GM11168 (cell line): ENCODE measurements around the gene ATP10B.

ENCODE experiments used
- in situ Hi-C: fragments of 300-500 bp; cut with MboI; formaldehyde crosslinking; loops from one replicate; pipeline ENCODE4 v1.12.0; 2022; ENCODE audit warnings: low sequenced_read_pairs; ENCODE audit not compliant: unreplicated experiment

The ATP10B gene

DNA sequence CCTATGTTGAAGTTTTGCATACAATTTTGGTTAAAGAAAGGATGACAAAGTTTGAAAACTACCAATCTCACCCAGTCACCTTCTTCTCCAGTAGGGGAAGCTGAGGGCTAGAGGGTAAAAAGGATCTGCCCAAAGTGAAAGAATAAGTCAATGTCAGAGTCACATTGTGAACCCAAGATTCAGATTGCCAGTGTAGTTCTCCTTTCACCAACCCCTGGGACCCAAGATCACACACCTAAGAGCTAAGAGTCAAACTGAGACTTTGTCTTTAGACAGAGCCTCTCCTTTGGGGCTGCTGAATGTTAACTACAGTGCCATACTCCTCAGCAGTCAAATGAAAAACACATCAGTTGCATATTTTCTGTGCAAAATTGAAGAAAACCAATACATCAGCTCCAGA is 210.6 kb downstream of the ATP10B start:
- in situ Hi-C loops = no loop called here

DNA sequence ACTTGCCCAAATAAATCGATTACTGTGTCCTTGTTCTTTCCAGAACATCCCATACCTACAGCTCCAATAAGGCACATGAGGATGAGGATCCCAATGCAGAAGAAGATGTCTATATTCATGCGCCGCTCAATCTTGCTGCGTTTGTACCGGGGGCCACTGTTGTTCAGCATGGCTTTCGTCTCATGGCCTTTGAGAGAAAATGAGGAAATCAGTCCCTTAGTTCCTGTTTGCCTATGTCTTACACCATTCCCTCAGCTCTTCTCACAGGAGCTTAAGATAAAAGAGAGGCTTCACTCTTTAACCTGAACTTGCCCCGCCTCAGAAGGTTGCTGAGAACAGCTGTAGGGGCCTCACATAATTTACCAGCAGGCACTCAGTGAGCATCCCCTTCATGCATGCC is 211.6 kb downstream of the ATP10B start:
- in situ Hi-C loops = no loop called here

DNA sequence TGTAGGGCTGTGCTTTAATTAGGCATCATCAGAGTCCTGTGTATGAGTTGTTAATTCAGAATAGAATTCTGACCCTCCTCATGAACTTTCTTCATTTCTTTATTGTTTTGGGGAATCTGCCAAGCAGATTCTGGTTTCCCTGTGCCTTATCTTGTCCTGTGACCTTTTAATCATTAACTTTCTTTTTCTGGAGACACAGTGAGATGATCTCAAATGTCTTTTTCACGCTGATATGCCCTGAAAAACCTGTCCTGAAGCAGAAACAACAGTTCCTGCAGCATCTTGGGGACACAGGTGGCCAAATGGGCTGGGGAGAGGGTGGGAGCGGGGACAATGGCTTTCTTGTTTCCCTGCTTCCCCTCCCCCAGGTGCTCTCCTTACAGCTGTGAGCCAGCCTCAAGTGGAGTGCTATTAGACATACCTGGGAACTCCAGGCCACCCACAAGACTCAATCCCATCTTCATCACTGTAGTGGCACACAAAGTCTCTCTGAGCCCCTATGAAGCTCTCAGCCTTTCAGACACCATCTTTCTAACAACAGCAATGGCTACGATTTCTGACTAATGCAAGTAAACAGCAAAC is 213.8 kb downstream of the ATP10B start:
- in situ Hi-C loops = no loop called here

DNA sequence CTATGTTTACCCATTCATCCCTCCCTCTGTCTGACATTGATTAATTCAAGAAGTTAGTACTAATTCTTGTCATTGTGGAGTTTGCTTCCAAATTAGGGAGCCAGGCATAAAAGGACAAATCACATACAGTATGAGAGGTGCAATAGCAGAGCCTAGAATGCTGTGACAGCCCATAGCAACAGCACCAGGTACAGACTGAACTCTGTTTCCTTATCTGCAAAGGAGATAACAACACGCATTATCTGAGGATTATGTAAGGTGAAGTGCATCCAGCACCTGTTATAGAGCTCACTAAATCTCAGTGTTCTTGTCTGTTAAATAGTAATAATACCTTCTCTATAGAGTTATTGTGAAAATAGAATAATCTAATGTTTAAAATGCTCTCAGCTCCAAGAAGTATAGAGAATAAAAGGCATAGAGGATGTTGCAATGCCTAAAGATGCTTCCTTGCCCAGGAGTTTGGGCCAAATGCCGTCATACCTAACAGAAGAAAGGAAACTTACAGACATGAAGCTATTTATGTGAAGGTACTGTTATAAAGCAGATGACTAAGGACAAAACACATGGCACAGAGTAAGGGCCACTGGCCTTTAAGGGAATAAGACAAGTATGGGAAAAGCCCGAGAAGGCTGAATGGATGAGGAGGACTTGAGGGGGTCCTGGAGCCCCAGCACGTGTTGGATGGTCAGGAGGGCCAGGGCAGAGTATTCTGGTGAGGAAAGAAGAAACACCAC is 214.5 kb downstream of the ATP10B start:
- in situ Hi-C loops = no loop called here

DNA sequence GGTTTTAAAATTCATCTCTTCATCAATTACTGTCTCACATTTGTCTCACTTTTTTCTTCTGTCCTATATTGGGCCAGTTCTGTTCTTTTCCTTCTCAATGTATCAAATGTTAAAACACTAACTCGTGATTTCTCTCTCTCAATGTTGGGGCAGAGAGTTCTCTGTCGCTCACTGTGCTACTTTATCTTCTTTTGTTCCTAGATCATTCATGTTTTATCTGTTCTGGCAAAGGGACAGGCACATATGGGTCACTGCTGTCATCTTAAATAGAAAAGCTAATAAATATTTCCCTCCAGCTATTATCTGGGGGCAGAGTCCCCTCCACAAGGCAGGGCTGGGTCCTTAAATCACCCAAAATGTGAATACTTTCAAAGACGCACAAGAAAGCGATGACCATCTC is 216.3 kb downstream of the ATP10B start:
- in situ Hi-C loops = no loop called here

DNA sequence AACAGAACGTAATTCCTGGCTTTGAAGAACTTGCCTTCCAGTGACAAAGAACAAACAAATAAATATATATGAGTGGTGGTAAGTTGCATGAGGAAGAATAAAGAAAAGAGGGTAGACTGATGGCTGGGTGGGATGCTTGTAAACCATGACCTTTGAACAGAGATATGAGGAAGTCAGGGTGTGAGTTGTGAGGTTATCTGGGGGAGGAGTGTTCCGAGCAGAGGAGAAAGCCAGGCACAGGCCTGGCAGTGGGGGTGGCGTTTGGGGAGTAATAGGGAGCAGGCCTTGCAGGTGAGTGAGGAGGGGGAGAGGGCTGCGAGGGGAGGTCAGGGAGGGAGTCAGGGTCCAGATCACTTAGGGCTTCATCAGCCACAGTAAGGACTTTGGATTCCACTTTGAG is 217.0 kb downstream of the ATP10B start:
- in situ Hi-C loops = no loop called here

DNA sequence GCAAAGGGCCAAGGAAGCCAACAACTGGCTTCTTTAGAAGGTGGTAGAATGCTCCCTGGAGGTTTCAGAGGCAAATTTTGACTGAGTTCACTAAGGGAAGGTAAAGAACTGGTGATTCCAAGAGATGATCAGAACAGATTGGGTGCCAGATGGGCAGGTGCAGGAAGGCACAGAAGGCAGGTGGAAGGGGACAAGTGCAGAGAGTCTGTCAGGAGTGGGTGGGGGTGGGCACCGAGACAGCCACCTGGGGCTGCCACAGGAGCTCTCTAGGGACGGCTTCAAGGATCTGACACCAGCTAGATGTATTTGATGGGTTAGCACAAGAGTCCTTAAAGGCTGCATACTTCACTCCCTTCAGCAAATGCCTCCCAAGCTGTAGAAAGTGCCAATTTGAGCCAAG is 223.0 kb downstream of the ATP10B start:
- in situ Hi-C loops = no loop called here

DNA sequence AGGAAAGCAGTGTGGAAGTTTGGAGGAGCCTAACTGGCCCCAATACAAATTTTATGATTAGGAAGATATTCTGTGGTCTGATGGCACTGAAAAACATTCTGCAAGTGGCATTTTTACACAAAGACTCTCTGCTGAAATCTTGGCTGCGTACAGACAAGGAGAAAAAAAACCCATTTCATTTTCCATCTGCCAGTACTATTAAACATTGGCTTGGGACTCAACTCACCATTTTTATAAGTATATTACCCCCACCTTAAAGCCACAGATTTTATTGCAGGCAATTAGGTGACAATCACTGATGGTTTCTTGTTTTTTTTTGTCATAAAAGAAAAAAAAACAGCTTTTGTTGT is 223.4 kb downstream of the ATP10B start:
- in situ Hi-C loops = no loop called here

DNA sequence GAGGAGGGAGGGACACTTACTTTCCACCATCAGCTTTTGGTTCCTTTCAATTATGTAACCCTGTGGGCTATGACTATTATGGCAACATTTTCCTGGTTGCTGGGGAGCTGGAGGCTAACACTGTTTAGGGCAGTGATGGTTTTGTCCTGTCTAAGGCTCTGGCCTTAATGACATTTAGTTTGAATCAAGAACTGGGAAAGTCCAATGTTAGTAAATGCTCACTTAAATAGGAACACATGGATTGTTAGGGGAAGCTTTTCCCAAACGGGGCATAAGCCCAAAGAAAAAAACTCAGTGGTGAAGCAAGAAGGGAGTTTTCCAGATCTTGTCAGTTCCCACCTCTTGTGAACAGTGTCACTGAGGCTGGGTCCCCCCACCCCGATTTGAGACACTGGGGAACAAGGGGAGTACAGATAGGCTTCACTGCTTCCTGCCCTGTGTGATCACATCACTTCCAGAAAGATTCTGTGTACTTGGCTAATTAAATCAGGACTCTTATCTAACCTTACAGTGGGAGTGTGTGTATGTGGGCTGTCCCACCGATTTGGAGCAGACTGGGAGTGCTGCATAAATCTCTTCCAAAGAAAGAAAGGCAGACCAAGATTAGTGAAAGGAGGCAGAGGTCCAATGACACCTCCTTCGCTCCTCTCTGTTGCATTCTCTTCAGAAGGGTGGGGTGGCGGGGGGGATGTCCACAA is 223.9 kb downstream of the ATP10B start:
- in situ Hi-C loops = no loop called here

DNA sequence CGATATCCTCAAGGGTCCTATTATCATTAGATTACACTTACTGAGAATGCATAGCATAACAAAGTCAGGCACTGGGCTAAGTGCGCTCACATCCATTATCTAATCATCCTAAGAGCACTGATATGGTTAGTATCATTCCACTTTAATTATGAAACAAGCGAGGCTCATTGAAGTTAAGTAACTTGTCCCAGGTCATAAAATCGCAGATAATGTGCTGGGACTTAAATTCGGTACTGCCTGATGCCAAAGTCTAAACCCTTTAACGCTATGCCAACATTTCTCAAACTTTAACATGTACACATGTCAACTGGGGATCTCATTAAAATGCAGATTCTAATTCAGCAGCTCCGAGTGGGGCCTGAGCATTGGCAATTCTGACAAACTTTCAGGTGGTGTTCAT is 225.7 kb downstream of the ATP10B start:
- in situ Hi-C loops = no loop called here

DNA sequence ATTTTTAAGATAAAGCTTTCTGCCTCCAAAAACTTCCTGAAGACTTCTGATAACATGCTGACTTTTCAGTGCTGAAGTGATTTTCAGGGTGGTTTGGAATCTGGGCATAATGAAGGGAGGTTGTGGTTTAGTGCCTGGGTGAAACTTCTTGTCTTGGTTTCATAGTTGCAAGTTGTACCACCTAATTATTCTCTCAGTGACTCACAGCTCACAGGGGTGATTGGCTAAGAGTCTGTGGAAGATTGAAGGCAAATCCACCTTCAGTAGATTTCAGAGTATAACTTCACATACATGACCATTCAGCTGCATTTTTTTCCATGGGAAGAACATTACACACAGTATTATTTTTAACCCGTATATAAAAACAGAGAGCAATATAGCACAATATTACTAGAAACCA is 230.5 kb downstream of the ATP10B start:
- in situ Hi-C loops = no loop called here

DNA sequence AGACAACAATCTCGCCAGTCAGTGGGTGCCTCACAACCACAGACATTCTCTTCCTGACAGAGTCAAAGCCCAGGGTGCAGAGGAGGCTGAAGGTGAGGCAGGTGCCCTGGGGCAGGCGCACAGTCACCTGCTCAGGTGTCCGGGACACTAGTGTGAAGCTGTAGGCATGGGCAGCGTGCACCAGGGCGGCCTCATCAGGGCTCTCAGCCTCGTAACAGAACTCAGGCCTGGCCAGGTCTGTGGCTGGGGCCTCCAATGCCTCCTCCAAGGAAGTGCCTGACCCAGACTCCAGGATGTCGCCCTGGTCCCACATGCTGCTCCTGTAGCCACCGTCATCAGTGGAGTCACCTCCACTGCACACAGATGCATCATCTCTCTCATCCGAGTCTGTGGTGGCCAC is 231.6 kb downstream of the ATP10B start:
- in situ Hi-C loops = no loop called here

DNA sequence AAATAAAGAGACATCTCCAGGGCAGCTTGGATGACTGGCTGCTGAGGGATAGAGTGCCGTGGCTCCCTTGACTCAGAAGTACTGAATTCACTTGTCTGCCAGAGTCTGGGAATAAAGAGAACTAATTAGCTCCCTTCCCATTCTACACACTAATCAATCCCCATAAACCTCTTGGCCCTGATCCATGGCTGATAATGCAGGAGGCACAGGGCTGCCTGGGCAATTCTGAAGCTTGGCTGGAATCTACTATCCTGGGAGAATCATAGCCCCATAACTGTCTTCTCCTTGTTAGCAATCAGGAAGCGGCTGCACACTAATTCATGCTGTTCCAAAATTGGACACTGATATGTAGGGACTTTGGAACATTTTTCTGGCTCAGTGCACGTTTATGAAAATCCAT is 232.6 kb downstream of the ATP10B start:
- in situ Hi-C loops = no loop called here

DNA sequence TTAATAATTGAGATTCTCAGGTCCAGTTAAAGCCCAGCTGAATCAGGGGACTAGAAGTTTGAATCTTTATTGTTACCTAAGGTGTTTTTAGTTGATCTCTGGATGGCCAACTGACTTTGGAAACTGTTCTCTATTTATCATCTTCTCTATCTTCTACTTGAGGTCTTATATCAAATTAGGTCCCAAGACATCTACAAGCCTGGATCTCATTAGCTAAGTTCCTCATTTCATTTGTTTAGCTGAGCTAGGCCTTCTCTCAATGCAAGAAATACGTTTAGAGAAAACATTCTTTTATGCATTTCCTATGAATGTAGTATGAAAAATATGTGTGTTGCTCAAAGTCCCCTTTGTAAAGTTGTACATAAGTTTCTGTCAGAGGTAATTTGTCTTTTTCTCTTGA is 233.7 kb downstream of the ATP10B start:
- in situ Hi-C loops = no loop called here

DNA sequence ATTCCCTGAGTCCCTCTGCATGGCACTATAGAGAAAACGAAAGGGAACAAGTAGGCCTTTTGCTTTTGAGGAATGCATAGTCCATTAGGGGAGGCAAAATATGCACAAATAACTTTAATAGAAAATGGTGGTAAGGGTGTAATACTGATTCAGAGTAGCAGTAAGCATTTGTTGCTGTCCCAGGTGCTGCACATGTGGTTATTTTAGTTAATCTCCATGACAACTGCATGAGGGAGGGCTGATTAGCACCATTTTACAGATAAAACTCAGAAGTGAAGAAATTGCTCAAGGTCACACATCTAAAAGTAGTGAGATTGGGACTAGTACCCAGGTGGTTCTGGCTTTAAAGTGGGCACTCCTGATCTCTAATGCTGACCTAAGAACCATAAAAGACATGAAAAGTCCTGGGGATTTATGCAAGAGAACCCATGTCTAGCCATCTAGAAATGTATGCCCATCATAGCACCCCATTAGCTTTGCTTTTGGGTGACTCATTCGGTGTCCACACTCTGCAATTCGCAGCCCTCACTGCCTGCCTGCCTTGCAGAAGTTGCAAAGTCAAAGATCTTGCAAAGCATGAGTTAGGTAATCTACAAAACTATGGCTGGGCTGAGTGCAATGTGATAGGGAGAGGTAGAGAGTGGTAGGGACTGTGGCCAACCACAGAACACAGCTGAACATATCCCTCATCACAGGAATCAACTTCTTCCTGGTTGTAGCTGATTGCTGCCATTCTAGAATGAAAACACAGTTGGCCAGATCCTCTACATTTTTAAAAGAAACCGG is 235.1 kb downstream of the ATP10B start:
- in situ Hi-C loops = no loop called here

DNA sequence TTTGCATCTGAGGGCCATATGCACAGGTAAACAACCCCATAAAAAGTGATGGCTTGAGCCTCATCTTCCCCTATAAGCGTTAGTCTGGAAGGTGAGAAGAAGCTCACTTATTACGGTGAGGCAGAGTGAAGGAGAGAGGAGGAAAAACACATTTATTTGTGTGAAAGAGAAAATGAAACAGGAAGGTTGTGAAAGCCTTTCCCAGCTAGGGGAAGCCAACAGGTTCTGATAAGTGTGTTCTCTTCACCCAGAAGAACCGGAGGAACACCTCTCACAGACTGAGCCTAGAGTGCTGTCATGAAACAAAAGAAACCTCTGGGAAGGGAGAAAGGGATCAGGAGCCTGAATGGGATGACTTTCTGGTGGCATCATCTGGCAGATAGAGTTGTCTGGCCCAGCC is 237.9 kb downstream of the ATP10B start:
- in situ Hi-C loops = no loop called here

DNA sequence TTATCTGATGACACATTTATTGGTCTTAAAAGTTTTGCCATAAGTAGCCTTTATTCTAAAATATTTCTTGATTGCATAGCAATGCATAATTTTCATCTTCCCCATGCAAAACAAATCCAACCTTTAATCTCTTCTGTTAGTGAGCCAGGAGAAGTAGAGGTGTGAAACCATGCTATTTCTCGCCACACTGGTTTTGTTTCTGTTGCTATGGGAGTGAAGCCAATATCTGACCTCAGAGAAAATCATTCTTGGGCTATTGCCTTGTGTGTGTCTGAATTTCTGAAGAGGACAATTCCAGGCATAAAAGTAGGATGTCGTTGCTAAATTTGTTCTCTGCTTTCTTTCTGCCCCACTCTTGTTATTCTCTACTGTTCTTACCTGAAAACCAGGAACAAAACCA is 246.7 kb downstream of the ATP10B start:
- in situ Hi-C loops = no loop called here

DNA sequence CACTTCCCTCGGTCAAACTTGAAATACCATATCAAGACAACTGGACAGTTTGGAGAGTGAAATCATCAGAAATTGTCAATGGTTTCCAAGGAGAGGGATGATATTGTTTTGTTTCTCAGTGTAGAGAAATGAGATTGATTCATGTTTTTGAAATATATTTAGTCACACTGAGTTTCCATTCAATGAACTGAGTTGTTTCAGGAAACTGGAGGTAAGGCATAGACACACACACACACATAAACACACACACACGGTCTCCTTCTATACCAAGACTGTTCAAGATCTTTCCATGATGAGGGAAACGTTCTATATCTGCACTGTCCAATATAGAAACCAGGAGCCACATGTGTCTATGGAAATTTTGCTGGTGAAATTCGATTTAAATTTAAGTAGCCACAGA is 247.5 kb downstream of the ATP10B start:
- in situ Hi-C loops = no loop called here

DNA sequence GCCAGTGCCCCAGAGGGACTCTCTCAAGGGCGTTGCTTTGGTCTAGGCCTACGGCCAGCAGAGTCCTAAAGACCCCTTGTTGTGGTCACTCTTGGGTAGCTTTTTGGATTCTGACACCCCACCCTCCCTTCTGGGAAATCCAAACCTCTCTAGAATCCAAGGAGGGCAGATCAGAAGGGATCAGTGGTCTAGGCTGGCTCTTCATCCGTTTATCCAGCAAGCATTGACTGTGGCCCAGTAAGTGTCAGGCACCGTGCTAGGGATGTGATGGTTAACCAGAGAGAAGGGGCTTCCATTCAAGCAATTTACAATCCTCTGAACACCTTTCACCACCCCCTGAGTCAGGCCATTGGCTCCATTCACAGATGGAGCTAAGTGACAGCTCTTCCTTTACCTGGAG is 249.3 kb downstream of the ATP10B start:
- in situ Hi-C loops = no loop called here

DNA sequence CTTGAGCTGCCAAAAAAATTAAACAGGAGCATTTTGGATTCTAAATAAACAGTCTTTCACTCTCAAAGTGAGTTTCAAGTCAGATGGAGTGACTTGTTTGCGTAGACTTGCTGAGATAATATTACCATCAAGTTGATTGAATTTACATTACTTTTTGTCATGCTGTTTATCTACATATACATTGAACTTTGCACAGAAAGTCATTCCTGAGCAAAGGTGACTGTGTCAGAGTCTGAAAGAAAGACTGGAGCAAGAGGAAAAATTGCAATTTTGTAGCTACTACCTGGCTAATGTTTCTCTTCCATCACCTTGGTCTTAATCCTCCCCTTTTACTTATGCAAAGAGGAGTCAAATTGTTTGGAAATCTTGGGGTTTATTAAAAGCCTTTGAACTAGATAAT is 251.0 kb downstream of the ATP10B start:
- in situ Hi-C loops = no loop called here

DNA sequence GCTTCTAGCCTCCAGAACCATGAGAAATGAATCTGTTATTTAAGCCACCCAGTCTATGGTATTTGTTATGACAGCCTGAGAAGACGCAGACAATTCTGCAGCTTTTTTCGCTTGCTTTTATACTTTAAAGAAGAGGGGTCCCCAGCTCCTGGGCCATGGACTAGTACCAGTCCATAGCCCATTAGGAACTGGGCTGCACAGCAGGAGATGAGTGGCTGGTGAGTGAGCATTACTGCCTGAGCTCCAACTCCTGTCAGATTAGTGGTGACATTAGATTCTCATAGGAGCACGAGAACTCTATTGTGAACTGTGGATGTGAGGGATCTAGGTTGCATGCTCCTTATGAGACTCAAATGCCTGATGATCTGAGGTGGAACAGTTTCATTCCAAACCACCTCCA is 278.7 kb downstream of the ATP10B start:
- in situ Hi-C loops = no loop called here
